BE2C (cell line): Measurements from ENCODE around the gene EXD2.

Experiments
- DNase-seq: peaks from one replicate; pipeline ENCODE4 v3.0.0-alpha.2; 2020
- H3K27me3 ChIP-seq: fragments of 250-450 bp; sonication (Bioruptor Pico); 2 replicates; pipeline ENCODE4 v1.5.1; 2020; ENCODE audit warnings: mild to moderate bottlenecking
- H3K36me3 ChIP-seq: fragments of 250-450 bp; sonication (Bioruptor Pico); 2 replicates; pipeline ENCODE4 v1.5.1; 2020; ENCODE audit warnings: mild to moderate bottlenecking
- H3K4me1 ChIP-seq: fragments of 250-450 bp; sonication (Bioruptor Pico); 2 replicates; pipeline ENCODE4 v1.5.1; 2020
- H3K4me3 ChIP-seq: 2 replicates; pipeline ENCODE4 v1.5.1; 2011; ENCODE audit warnings: low read depth, low read length
- H3K9me3 ChIP-seq: fragments of 250-450 bp; sonication (Bioruptor Pico); 2 replicates; pipeline ENCODE4 v1.5.1; 2020
- CTCF ChIP-seq: IDR thresholded peaks from 2 replicates; pipeline ENCODE4 v1.5.1; 2012; ENCODE audit warnings: mild to moderate bottlenecking, low read depth, low read length

EXD2 gene

DNA sequence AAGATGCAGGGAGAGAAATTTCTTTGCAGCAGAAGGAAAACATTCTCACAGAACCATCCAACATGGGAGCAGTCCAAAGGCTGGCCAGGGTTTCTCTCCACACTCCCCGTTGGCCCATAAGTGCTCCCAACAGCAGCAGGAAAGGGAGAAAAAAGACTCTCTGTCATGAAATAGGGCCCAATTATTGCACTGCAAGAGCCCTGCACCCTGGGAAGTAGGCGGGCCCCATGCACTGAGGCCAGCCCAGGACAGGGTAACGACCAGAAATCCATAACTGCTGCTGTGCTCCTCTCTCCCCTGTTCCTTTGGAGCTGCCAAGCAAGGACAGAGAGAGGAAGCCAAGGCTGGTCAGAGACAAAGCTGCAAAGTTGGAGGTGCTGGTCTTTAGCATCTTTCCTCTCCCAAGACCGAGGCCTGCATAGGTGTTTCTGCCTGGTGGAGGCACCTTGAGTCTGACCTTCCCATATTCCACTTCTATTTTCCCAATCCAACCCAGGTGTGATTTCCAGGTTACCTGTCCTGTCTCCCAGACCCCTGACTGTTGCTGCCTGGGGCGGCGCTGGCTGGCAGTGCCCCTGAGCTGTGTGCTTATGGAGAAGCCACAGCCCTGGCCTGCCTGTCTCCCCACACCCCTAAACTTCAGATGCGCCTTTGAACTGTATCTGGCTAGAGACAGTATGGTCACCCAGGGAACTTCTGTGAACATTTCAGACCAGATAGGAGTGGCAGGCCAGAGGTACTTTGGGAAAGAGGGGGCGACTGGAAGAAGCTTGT lies 75.5 kb downstream of the EXD2 start:
- no peak for DNase-seq
- Histone ChIP-seq H3K9me3 (no peaks in the 10 kb centered on the region), H3K4me3 (no peak overlapping the region), H3K36me3 (no peaks in the 10 kb centered on the region), H3K27me3 (no peaks in the 10 kb centered on the region), H3K4me1 (peaks cover 16% of the 10 kb centered on the region)
- no peak for TF ChIP-seq CTCF

DNA sequence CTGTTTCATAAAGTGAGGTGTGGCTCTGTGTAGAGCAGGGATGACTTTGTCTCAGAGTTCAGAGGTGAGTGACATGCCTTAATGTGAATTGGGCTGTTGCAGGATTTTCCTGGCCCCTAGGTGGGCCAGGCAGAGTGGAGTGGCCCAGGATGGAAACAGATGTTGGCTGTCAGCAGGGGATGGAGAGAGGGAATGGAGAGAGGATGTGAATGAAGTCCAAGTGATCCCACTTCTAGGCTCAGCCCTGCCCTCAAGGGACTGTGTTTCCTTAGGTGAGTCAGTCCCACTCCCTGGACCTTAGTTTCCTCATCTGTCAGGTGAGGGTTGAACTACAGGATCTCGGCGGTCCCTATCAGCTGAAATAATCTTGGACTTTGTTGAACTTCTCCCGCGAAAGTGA lies 76.2 kb downstream of the EXD2 start:
- Histone ChIP-seq H3K9me3 (no peaks in the 10 kb centered on the region), H3K4me1 (peaks cover 11% of the 10 kb centered on the region), H3K4me3 (no peak overlapping the region), H3K36me3 (no peaks in the 10 kb centered on the region), H3K27me3 (no peaks in the 10 kb centered on the region)
- no peak for DNase-seq
- TF ChIP-seq CTCF = no peak

DNA sequence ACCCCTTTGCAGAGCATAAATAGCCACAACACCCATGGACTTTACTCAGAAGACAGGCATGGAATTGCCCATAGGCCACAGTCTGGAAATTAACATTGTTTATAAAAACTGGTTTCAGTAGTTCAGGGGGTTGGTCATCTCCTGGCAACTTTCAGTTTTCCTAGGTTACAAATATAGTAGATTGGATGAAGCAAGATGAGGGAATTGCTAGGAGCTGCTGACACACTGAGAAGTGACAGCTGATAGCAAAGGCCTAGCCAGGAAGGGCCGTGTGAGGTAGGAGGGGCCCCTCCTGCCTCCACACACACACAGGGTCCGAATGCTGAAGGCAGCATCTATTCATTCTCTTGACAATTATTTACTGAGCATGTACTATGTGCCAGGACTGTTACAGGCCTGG lies 76.9 kb downstream of the EXD2 start:
- no peaks in the 10 kb centered on the region for H3K9me3 ChIP-seq
- DNase-seq = no peak
- no peaks in the 10 kb centered on the region for H3K36me3 ChIP-seq
- H3K4me3 ChIP-seq = no peak overlapping the region
- no peak for TF ChIP-seq CTCF
- H3K27me3 ChIP-seq = no peaks in the 10 kb centered on the region
- H3K4me1 ChIP-seq = peaks cover 7% of the 10 kb centered on the region

DNA sequence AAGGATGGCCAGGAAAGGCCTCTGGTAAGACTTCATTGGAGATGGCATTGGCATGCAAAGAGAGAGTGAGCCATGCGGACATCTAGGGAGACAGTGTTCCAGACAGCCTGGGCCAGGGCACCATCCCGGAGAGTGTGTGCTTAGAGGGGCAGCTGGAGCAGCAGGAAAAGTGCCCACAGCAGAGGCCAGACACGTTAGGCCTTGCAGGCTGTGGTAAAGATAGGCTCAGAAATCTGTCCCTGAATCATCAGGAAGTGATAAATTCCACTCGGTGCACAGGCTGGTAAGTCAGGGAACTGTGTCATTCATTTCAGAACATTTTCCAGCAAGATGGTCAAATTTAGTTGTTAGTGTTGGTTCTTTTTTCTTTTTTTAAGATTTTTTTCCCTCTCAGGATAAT lies 77.5 kb downstream of the EXD2 start:
- Histone ChIP-seq H3K9me3 (no peaks in the 10 kb centered on the region), H3K4me1 (peaks cover 6% of the 10 kb centered on the region), H3K4me3 (no peak overlapping the region), H3K36me3 (no peaks in the 10 kb centered on the region), H3K27me3 (no peaks in the 10 kb centered on the region)
- no peak for TF ChIP-seq CTCF
- no peak for DNase-seq

DNA sequence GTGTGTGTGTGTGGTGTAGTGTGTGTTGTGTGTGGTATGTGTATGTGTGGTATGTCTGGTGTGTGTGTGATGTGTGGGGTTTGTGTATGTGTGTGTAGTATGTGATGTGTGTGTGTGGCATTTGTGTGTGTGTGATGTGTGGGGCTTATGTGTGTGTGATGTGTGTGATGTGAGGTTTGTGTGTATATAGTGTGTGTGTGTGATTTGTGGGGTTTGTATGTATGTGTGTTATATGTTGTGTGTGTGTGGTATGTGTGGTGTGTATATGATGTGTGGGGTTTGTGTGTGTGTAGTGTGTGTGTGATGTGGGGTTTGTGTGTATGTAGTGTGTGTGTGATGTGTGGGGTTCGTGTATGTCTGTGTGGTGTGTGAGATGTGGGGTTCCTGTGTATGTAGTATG lies 78.1 kb downstream of the EXD2 start:
- Histone ChIP-seq H3K36me3 (no peaks in the 10 kb centered on the region), H3K4me1 (no peaks in the 10 kb centered on the region), H3K4me3 (no peak overlapping the region), H3K9me3 (no peaks in the 10 kb centered on the region), H3K27me3 (no peaks in the 10 kb centered on the region)
- no peak for DNase-seq
- no peak for TF ChIP-seq CTCF

- Histone ChIP-seq H3K9me3 (no peaks in the 10 kb centered on the region), H3K27me3 (no peaks in the 10 kb centered on the region), H3K36me3 (no peaks in the 10 kb centered on the region), H3K4me3 (no peak overlapping the region), H3K4me1 (no peaks in the 10 kb centered on the region)
- no peak for TF ChIP-seq CTCF
- DNase-seq = no peak
Observed at GRCh38 chr14:69270097-69270496, 78.8 kb downstream of the EXD2 start.
